Heart left ventricle (tissue), 13 donors: Measurements from ENCODE around the gene KLHL29.

ENCODE experiments used
- CTCF ChIP-seq, 12 donors: fragments of 200-600 bp; sonication (generic) in 4 of 12; IDR thresholded peaks; one replicate each; pipeline versions ENCODE4 v1.5.0 to v1.8.0; 2018 to 2022; ENCODE audit warnings: antibody characterized with exemption in 12 of 12, mild to moderate bottlenecking in 5 of 12
- POLR2A ChIP-seq, 2 donors: fragments of 450-650 bp; IDR thresholded peaks; one replicate each; pipeline ENCODE4 v1.6.1; 2017; ENCODE audit warnings: antibody characterized with exemption in 2 of 2, mild to moderate bottlenecking in 2 of 2, moderate library complexity in 2 of 2
- donor health status: ischemic (EF 13 %, LVEDD 7.1; RV severe dilation, severe dysfunction).
- donor health status: DM: no; HTN: yes; CAD: no.
- donor health status: DM: no; HTN: no; CAD: no.
- donor health status: ischemic (EF 25% LVEDD 6.9; RV normal size, moderate dysfunction).
- donor health status: ischemic (EF 25% LVEDD 5.7; RV mildly dilated, moderate dysfunction).
- donor health status: ischemic (EF 35%, LVEDD 5.7; RV mildly dilated, moderate dysfunction).
- donor health status: nonischemic (EF 11% LVEDD 7.7; RV severe dilation, severe dysfunction).
- donor health status: DM: yes; HTN: yes; CAD: no.
- donor health status: PGD.
- donor health status: ischemic (EF 29% LVEDD 5.4; RV normal size, mild dysfunction).
- donor health status: nonischemic (EF 23%, LVEDD 6.1; RV moderate dilation, normal function).

DNA sequence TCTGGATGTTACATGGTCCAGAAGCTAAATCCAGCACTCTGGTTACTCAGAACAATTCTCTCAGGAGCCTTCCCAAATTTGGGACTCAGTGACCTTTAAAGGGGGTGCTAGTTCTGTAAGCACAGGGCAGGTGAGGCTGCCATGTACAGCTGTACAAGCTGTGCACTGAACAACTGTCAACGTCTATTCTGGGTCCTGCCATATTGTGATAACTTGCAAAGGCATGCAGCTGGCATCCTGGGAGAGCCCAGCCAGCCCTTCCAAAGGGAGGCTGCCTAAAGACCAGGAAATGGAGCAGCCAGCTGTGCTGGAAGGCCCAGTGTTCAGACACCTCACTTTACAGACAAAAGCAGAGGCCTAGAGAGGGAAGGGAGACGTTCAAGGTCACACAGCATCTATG lies 204.8 kb downstream of the KLHL29 start:
- TF ChIP-seq POLR2A (IDR thresholded peaks at IDR 0.05) (no peak), CTCF (IDR thresholded peaks at IDR 0.05) (no peak)
